GF-D8 (cell line): ENCODE results near the gene GJD2.

Source experiments
- DNase-seq: peaks from one replicate; lab custom pipeline; 2025; lab: John Stamatoyannopoulos, UW

GJD2 gene

DNA sequence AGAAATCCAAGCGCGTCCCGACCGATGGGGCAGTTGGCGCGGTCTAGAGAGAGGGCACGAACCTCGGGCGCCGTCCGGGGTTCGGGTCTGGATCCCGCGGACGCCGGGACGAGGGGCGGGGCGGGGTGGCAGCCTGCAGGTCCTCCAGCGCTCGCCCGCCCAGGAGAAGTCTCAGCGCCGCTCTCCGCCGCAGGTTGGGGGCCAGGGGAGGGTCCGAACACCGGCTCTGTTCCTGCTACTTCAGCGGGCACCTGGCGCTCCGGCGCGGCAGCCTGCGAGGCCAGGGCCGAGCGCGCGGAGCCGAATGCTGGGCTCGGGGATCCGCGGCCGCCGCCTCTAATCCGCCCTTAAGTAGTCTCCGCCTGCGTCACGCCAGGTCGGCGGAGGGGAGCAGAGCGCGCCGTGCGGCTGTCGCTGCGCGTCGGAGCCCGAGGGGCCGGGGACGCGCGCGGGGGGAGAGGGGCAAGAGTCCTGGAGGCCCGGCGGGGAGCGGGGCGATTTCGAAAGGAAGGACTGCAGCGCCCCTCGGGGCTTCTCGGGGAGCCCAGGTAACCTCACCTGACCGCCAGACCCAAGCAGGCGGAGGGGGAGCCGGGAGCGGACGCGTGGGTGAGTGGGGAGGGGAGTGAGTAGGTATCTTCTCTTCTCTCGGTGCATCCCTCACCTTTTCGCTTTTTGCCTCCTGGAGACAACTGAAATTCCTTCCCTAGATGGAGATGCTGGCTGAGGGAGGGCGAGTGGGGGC lies at the start of gene GJD2:
TSS of gene GJD2 (minus strand) at position 325 of the 745 bp plus-strand sequence. CDS start 510 bp downstream, outside the sequence.
- no peak for DNase-seq

DNA sequence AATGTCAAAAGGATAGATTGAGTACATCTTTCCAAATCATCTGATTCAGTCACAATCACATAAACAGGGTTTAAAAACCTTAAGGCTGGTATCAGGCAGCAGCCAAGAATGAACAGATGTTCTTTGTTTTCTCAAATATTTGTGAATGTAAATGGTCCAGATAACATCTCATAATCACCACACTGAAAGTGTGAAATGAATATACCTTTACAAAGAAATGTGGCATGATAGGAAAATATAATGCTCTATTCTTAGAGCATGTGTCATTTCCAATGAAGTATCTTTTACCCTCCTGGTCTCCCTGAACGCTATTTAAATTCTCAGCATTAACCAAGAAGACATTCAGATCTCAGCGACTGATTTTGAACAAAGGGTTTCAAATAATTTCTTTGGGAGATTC lies 49.3 kb upstream of the GJD2 start:
- no peak for DNase-seq

DNA sequence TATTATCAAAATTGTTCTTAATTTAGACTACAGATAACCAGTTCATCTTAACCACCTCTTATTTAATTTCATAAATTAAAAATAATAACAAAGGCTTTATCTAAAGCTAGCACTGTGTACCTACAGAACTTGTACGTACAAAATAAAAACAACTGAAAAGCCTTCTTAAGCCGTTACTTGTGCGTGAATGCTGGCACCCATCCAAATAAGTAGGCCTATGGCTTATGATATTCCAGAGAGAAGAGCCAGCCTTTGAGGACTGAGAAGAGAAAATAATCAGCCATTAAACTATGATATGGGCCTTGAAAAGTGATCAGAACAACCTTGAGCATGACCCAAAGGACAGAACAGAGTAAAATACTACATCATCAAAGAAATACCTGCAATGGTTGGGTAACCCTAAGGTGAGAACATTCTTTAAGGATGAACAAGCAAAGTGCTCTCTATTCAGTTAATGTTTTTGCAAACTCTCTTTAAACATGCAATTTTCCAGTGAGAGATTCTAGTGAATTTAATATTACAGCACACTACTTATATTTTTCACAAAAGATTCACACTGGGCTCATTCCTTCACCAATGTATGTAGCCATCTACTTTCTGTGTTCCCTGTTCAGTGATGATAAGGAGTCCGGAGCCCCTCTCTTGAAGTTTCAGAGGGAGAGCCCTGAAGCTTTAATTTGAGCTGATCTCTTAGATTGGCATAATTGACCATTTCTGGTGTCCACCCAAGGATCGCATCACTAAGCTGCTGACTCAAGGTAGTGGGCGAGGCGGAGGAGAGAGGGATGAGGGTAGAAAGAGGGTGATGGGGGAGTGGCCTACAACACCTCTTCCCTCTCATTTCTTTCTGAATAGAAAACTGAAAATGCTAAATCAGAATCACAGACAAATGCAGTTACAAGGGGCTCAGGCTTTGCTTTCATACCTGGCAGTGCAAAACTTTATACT lies 48.3 kb upstream of the GJD2 start:
- no peak for DNase-seq

DNA sequence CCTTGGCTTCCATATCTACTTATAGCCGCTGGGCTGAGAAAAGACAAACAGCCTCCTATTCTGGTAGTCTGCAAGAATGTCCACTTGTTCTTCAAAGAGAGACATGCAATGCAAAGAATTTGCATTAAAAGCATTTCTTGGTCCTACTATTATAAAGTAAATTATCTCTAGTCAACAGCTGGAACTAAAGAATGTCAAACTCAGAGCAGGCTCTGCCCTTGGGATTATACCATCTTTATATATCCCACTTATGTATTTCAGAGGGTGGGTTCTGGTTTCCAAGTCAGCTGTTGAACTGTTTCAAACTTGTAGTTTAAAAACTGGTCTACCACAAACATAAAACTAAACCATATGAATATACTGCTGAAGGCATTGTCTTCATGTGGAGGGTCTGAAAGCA lies 47.6 kb upstream of the GJD2 start:
- DNase-seq = no peak

DNA sequence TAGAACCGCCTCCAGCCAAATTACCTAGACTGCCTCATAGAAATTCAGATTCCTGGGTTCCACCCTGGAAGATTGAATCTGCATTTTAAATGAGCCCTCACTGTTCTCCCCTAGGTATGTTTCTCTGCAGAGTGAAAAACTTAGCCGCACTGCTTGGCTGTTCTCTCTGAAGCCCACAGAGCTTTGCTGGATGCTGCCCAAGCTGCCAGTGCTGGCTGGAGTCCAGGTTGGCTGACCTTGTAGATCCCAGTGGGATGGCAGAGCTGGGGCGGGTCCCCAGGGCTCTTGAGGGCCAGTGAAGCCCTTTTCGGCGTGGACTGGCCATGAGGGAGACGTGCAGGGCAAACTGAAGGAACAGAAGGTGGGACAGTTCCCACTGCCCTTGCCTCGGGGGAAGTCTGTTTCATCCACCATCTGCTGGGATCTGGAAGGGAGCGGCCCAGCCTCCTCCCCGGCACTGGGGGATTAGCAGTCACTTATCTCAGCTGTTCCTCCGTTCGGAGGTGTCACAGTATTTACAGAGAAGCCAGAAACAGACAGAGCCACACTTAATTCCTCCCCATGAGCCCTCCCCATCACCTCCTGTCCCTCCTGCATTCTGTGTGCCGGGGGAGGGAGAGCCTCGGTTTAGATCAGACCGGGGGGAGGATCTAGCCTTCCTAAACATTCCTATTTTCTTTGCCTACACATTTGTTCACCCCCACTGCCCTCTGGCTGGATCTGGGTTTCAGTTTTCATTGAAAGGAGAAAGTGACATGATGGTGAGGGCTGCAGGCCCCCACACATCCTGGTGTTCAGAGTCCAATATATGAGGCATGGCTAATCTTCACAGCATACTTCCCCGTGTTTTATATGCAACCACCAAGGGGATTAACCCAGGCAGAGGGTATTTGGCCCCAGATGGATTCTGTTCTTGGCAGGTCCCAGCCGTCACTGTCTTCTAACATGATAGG lies 44.6 kb upstream of the GJD2 start:
- DNase-seq = no peak

DNA sequence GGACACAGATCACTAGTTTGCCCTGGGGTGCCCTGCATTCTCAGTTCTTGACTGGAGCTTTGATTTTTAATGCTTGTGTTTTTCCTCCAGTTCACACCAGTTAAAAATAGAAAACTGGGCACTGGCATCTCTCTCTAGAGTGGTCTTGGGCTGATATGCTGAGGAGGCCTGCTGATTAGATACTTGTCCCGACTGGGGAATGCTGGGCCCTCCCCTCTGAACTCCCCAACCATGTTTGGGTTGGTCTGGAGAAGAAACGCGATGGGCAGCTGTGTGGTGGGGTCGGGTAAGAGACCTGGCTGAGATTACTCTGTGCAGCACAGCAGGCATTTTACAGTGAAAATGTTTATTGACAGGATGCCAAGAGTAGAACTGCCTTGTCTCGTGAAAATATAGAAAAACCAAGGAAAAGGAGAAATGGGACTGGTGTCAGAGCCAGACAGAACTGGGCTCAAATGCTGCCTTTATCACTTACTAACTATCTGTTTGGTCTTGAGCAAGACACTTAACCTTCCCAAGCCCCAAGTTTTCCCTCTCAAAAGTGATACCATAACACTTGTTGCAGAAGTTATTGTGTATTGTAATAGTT lies 42.1 kb upstream of the GJD2 start:
- no peak for DNase-seq

DNA sequence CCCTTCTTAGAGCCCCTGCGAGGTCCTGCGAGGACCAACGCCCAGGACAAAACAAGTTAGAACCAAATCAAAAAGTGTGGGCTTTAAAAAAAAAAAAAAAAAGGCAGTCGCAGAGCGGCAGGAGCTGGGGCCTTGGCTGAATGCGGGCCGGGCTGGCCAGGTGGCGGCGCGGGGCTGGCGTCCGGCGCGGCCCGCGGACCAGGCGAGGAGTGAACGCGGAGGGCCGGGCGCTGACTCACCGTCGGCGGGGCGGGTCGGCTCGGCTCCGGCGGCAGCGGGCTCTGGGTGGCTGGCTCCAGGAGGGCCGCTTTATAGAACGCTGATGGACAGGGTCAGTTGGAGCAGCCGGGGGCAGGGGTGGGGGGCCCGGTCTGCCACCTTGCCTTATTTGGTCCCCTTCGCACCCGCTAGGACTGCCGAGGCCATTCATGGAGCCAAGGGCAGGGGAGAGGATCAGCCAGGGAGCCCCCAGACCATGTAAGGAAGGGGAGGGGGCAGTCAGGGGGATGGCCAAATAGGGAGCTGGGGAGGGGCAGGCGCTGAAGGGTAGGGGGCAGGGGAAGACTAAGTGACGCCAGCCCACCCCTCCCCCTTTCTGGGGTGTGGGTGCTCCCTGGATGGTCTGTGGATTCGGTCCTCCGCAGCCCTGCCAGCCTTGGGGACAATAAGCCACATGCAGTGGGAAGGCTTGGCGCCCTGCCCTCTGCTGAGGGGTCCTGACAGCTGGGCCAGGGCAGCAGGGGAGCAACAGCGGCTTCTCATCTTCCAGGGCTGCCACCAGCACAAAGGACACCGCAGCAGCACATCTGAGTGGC lies 40.7 kb upstream of the GJD2 start, which contains the start of gene ACTC1:
TSS of gene ACTC1 (minus strand) at position 283 of the 815 bp plus-strand sequence. CDS start 741 bp downstream, outside the sequence.
- DNase-seq = no peak

DNA sequence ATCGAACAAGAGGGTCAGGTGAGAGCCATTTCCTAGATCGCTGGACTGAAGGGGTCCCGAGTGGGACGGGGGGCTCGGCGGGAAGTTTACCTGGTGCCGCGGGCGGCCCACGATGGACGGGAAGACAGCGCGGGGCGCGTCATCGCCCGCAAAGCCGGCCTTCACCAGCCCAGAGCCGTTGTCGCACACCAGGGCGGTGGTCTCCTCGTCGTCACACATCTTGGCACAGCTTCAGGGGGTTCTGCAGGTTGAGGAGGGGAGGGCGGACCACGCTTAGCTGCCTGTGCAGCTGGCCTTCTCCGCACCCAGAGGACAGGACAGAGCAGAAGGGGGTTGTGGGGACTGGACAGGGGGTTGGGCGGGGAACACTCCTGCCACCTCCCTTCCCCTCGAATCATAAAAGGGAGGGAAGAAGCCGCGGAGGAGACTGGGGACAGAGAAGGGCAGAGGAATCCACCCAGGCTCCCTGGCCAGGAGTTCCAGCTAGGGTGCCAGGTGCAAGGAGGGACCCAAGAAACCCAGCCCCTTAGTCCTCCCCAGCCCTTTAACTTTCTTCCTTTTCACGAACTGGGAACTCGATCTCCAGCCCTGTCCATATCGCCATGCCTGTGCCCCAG lies 39.9 kb upstream of the GJD2 start:
- no peak for DNase-seq

DNA sequence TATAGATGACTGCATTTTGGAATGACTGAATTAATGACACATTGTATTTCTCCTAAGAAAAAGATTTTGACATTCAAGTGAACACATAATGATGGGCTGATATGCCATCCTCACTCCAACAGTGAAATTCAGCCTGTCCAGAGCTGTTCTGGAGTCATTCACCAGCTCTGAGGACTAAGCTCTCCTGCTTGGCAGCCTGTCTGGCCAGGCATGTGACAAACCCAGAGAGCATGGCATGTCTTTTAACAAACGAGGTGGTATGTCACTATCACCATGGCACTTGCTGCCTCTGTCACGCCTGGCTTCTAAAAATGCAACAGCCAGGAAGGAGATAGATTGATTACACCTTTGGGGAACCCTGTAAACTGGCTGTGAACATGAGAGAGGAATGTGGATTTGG lies 39.1 kb upstream of the GJD2 start:
- no peak for DNase-seq

DNA sequence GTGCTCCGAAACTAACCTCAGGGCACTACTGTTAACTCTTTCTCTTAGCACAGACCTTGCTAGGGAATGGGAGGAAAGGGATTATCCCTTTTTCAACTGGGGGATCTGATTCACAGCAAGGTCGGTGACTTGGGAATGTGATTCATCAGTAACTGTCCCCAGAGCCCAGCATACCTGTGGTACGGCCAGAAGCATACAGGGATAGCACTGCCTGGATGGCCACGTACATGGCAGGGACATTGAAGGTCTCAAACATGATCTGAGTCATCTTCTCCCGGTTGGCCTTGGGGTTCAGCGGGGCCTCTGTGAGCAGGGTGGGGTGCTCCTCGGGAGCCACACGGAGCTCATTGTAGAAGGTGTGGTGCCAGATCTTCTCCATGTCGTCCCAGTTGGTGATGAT lies 38.3 kb upstream of the GJD2 start:
- DNase-seq = no peak

DNA sequence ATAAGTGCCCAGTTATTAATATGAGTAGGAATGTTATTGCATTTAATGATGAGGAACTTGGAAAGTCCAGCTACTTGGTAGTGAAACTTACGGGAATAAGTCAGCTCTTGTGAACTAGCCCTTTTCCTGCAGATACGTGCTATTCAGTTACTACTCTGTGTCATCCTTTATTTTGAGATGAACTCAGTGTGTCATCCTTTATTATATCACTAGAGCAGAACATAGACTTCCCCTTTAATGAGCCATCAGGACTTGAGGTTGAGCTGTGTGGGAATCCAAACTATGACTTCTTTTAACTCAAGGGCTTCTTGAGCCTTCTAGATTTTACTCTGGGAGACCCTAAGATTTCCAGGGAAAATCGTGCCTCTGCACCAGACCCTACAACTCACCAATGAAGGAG lies 36.9 kb upstream of the GJD2 start:
- no peak for DNase-seq

DNA sequence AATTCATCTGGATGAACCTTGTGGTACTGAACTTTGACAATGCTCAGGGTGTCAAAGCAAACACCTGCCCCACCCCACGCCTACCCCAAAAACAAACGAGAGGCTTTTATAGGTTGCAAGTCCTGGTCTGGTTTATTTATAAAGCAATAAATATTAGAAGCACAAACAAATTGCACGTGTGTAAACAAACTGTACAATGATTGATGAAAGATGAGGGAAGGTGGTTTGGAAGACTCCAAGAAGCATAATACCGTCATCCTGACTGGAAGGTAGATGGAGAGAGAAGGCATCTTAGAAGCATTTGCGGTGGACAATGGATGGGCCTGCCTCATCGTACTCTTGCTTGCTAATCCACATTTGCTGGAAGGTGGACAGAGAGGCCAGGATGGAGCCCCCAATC lies 35.3 kb upstream of the GJD2 start:
- no peak for DNase-seq

DNA sequence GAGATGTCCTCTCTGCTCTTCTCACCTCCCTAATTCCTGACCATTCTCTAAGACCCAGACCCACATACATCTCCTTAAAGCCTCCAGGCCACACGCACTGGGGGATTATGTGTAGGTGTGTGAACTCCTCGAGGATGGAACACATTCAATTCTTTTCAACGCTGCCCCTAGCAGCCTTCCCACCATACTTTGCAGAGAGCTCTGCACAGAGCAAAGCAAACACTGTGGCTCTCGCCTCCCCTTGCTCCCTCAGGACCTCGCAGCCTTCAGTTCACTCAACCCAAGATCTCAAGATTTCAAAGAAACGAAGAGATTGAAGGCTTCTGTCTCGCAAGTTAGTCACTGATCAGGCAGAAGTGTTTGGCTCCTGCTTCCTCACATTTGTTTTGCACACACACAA lies 34.5 kb upstream of the GJD2 start:
- DNase-seq = no peak

DNA sequence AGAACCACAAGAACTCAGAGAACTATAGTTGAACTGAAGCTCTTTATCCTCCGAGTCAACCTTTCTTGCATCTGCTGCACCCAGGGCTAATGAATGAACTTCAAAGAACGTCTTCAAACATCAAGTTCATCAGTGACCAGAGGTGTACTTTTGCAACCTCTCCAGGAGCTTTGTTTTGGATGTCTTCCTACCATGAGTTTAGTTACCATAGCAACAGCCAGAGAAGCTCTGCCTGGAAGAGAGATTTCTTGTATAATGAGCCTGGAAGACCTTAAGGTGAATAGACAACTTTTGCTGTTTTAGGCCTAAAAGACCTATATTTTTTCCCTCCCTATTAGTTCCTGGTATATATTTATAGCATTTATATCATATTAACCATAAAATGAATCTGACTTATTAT lies 31.4 kb upstream of the GJD2 start:
- no peak for DNase-seq

DNA sequence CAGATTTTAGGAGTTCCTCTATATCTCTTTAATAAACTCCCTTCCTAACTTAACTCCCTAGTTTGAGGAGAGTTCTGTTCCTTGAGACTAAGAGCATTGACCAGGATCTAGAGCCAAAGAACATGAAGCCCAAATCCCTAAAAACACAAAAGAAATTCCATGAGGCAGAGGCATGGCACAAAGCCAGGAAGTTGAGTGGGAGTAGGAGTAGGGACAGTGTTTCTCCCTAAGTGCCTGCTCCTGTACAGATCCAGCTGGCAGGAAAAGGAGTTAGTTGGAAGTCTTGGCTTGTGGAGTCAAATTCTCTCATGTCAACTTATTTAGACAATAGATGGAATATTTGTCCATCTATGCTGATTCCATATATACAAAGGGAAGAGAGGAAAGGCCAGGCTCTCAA lies 29.2 kb upstream of the GJD2 start:
- no peak for DNase-seq

DNA sequence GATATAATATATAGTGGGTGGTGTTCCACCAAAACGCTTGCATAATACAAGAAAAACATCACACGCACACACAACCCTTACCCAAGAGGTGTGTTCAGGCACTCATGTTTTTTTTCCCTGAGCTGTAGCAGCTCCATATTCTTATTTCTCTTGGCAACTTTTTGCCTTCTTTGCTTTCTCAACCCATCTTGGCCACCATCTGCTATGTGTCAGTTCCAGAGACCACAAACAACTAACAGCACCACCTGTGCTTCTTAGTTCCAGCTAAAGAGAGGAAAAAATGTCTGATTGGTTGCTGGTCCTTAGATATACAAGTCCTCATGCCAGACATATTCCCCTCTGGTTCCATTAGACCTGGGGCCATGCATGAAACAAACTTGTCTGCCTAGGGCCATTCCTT lies 28.6 kb upstream of the GJD2 start:
- no peak for DNase-seq

DNA sequence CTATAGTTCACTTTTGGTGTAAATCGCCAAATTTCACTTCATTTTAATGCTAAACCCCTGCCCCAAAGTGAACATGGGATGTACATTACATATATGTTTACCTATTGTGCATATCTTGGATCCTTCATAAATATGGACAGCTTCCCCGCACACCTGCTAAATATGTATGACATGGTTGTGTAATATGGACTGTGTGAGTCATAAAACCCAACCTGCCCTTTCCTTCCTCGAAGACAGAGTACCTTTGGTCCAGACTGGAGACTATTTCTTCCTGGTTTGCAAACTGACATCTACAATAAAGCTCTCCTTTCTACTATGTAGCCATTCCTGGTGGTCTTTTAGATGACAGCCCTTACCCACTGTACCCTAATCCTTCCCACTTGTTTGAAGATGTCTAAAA lies 28.1 kb upstream of the GJD2 start:
- DNase-seq = no peak

DNA sequence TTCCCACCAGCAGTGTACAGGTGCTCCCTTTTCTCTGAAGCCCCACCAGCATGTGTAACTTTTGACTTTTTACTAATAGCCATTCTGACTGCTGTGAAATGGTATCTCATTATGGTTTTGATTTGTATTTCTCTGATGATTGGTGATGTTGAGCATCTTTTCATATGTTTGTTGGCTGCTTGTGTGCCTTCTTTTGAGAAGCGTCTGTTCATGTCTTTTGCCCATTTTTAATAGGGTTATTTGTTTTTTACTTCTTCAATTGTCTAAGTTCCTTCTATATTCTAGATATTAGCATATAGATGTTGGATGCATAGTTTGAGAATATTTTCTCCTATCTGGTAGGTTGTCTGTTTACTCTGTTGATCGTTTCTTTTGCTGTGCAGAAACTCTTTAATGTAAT lies 25.9 kb upstream of the GJD2 start:
- DNase-seq = no peak

DNA sequence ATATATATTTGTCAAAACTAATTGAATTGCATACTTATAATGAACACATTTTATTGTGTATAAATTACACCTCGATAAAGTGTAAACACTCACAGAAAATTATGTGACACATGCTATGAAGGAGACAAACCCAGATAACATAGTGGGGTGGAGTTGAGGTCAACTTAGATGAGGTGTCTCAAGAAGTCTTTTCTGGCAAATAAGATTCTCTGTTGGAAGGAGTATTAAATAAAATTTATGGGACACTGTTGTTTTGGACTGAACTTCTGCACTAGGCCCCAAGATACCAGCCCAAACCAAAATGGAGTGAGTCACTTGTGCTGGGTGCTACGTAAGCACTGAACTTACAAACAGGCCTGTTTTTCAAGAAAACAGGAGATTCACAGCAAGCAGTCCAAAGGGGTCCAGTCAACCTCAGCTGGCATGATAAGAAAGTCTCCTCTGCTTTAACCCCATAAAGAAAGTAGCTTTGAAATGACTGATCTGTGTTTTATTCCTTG lies 21.9 kb upstream of the GJD2 start:
- no peak for DNase-seq

DNA sequence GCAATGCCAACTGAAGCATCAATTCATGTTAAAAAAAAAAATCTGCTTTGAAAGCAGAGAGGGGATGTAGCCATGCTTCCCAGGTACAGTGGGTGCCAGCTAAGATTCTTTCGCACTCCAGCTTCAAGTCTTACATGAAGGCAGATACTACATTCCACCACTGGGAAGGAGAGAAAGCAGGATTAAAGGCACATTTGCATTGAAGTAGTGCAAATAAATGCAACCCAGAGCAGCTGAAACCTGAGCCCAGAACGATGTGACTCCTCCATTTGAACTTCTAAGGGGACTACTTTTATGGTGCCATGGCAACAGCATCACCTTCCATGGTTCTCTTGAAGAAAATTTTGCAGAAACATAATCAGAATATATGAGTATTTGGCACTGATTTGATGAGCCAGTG lies 19.1 kb upstream of the GJD2 start:
- DNase-seq = no peak
